ENCODE data around the gene BANP. TPM values are rescaled to one million over a fixed set of nuclear protein-coding genes. Genes with fewer than 3 reads are reported as not detected.

The BANP gene
- total RNA-seq, 1 experiment from 2014 or later: 37.2 TPM

DNA sequence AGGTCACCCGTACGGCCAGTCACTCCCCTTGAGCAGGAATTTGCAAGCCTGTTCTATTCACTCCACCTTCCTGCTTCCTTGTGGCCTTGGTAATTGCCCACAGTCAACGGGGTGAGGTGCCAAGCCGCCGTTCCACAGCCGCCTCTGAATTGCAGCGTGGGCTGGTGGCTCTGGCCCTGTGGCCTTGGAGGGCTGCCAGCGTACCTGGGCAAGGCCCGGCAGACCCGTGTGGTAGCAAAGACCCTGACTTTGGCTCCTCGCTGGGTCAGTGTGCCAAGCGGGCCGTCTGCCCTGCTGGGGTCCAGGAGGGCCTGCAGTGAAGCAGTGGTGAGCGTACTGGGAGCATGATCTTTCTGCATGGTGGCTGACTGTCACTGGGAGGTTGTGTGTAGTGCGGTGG is 3.6 kb downstream of the BANP start:
- ChIA-PET RAD21 (ENCODE audit: low non-redundant PET in 1 of 2, low total read pairs in 2 of 2, uncharacterized antibody in 2 of 2, unreplicated experiment in 2 of 2) (no interaction called here), POLR2A (no interaction called here), CTCF (no interaction called here)
- Histone ChIP-seq H3K27me3 (ENCODE audit: insufficient read depth, low read length) (no peaks in the 10 kb centered on the region), H3K36me3 (ENCODE audit: control insufficient read depth in 1 of 2, insufficient read depth in 2 of 2, low read length in 2 of 2) (peaks cover 0 to 16% of the 10 kb centered on the region in 2 experiments; a peak in 2 of 4 replicates), H3K9me2 (ENCODE audit: insufficient read depth) (no peaks in the 10 kb centered on the region), H3K4me3 (replicated peaks in 1 of 2; ENCODE audit: low read depth in 1 of 2, low read length in 2 of 2) (no peak overlapping the region), H3K79me2 (ENCODE audit: insufficient read depth, low read length) (peaks cover 82% of the 10 kb centered on the region), H3K9ac (ENCODE audit: low read length) (no peak overlapping the region), H3K27ac (ENCODE audit: low read depth, low read length) (no peak overlapping the region), H4K20me1 (ENCODE audit: insufficient read depth) (no peaks in the 10 kb centered on the region), H3K4me1 (ENCODE audit: control insufficient read depth in 1 of 2, insufficient read depth in 2 of 2, low read length in 2 of 2) (peaks cover 7 to 15% of the 10 kb centered on the region in 2 experiments), H2AFZ (ENCODE audit: low read depth, low read length, poor library complexity, severe bottlenecking) (no peak overlapping the region), H3K4me2 (ENCODE audit: low read length) (no peak overlapping the region), H3K9me3 (ENCODE audit: control insufficient read depth in 1 of 2, insufficient read depth in 1 of 2, low read depth in 1 of 2, low read length in 2 of 2) (no peaks in the 10 kb centered on the region)
- DNase-seq (ENCODE audit: low read depth, low spot score) (no peak), ATAC-seq (no peak)
- intact Hi-C loops (cut with micrococcal nuclease): no loop called here
- TF ChIP-seq YY1 (IDR thresholded peaks at IDR 0.05; ENCODE audit: extremely low read depth, insufficient replicate concordance, low read depth, low read length): no peak
- TF ChIP-seq SRF (IDR thresholded peaks at IDR 0.05; ENCODE audit: low read depth): no peak
- TF ChIP-seq, protein P1, sequence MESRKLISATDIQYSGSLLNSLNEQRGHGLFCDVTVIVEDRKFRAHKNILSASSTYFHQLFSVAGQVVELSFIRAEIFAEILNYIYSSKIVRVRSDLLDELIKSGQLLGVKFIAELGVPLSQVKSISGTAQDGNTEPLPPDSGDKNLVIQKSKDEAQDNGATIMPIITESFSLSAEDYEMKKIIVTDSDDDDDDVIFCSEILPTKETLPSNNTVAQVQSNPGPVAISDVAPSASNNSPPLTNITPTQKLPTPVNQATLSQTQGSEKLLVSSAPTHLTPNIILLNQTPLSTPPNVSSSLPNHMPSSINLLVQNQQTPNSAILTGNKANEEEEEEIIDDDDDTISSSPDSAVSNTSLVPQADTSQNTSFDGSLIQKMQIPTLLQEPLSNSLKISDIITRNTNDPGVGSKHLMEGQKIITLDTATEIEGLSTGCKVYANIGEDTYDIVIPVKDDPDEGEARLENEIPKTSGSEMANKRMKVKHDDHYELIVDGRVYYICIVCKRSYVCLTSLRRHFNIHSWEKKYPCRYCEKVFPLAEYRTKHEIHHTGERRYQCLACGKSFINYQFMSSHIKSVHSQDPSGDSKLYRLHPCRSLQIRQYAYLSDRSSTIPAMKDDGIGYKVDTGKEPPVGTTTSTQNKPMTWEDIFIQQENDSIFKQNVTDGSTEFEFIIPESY (IDR thresholded peaks at IDR 0.05; ENCODE audit: extremely low read depth, insufficient replicate concordance, low read length): no peak
- TF ChIP-seq, protein P2, sequence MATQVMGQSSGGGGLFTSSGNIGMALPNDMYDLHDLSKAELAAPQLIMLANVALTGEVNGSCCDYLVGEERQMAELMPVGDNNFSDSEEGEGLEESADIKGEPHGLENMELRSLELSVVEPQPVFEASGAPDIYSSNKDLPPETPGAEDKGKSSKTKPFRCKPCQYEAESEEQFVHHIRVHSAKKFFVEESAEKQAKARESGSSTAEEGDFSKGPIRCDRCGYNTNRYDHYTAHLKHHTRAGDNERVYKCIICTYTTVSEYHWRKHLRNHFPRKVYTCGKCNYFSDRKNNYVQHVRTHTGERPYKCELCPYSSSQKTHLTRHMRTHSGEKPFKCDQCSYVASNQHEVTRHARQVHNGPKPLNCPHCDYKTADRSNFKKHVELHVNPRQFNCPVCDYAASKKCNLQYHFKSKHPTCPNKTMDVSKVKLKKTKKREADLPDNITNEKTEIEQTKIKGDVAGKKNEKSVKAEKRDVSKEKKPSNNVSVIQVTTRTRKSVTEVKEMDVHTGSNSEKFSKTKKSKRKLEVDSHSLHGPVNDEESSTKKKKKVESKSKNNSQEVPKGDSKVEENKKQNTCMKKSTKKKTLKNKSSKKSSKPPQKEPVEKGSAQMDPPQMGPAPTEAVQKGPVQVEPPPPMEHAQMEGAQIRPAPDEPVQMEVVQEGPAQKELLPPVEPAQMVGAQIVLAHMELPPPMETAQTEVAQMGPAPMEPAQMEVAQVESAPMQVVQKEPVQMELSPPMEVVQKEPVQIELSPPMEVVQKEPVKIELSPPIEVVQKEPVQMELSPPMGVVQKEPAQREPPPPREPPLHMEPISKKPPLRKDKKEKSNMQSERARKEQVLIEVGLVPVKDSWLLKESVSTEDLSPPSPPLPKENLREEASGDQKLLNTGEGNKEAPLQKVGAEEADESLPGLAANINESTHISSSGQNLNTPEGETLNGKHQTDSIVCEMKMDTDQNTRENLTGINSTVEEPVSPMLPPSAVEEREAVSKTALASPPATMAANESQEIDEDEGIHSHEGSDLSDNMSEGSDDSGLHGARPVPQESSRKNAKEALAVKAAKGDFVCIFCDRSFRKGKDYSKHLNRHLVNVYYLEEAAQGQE (IDR thresholded peaks at IDR 0.05; ENCODE audit: low read depth): no peak
- no peak for TF ChIP-seq EGR1 (IDR thresholded peaks at IDR 0.05; ENCODE audit: low read depth)
- no peak for TF ChIP-seq JUND (IDR thresholded peaks at IDR 0.05)
- no peak for TF ChIP-seq SP1 (IDR thresholded peaks at IDR 0.05; ENCODE audit: low read depth)
- TF ChIP-seq ATF3 (IDR thresholded peaks at IDR 0.05): no peak
- no peak for TF ChIP-seq SIN3A (IDR thresholded peaks at IDR 0.05; ENCODE audit: low read depth)
- TF ChIP-seq POLR2A (IDR thresholded peaks at IDR 0.05; ENCODE audit: borderline replicate concordance, extremely low read depth, insufficient read depth, insufficient read length): no peak
- no TSS peak for BruUV-seq (replicated peaks)

All from HCT116 (cell line).